ENCODE measurements around the gene UQCRQ. TPM values are rescaled to one million over a fixed set of nuclear protein-coding genes. Genes with fewer than 3 reads are reported as not detected.

The UQCRQ gene
- total and polyA plus RNA-seq, 12 donors: 141 to 807 (median 522) TPM

DNA sequence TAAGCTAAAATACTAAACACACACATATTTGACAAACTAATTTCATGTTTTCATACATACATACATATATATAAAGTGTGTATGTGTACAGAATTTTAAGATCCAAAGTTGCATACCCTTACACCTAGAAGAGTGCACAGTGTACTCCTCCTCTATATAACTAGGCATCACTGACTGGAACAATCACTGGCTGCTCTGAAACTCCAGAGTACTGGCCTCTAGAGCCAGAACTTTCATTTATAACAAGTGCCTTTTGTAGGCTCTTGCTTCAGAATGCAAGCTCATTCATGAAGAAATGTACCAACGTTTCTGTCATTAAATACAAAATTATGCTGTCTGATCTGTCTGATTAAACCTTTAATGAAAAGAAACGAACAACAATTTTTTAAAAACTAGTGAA is 11.0 kb downstream of the UQCRQ start:
- no peak overlapping the region for H3K27ac ChIP-seq
- peaks cover 0 to 64% of the 10 kb centered on the region in 2 donors for H3K36me3 ChIP-seq (replicated peaks in 1 of 2)
- H3K4me1 ChIP-seq (replicated peaks in 1 of 2): no peaks in the 10 kb centered on the region
- 70 to 77% (median 75%) methylated on average over 2 of the region's 2 CpGs for WGBS, 4 donors
- no peaks in the 10 kb centered on the region for H3K9me3 ChIP-seq (replicated peaks in 1 of 3)
- DNase-seq: no peak
- no peak for TF ChIP-seq CTCF (IDR thresholded peaks at IDR 0.05)
- intact Hi-C loops (cut with DNase I): no loop called here
- no peaks in the 10 kb centered on the region for H3K27me3 ChIP-seq
- H3K4me3 ChIP-seq: no peak overlapping the region

DNA sequence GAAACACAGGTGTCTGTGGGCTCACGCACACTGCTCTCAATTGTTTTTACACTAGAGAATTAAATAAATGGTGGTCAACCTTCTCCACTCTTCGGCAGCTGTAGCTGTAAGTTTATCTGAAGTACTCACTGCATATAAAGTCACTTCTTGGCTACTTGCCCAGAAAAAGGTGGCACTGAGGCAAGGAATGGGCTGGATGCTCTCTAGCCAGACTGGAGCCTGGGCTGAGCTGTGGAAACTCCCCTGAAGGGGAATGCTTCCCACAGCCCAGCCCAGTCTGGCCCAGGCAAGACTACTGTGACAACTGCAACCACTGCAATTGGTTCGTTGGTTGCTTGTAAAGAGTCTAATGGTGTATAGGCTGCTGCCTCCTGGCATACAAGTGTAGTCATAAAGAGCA is 11.5 kb downstream of the UQCRQ start:
- H3K27ac ChIP-seq: no peak overlapping the region

DNA sequence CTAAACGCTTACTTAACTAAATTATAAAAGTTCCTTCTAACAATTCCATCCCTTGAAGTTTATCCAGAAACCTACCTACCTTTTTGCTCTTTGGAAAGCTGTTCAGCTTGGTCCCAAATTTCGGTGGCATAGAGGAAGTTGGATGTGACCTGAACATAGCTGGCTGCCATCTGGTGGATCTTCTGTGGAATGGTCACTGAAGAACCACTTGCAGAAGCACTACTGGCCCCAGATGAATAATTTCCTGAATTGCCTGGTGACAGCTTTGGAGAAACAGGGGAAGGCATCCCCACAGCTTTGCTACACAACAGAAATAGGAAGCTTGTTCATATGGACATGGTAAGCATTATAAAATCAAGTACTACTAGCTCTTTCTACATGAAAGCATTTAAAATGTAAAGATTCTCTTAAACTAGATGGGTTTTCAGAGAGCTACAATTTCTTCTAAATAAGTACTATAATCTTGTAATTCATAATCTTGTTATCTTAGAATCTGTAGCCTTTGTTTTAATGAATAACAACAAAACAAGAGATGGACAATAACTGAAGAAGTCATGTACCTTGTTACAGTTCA is 16.9 kb downstream of the UQCRQ start:
- peaks cover 0 to 90% of the 10 kb centered on the region in 2 donors for H3K36me3 ChIP-seq (replicated peaks in 1 of 2)
- H3K27ac ChIP-seq: peak overlapping the region in 1 of 5 donors; percentile 9
- peaks cover 0 to 13% of the 10 kb centered on the region in 2 donors for H3K4me1 ChIP-seq (replicated peaks in 1 of 2)
- TF ChIP-seq POLR2A (IDR thresholded peaks at IDR 0.05) (no peak), CTCF (IDR thresholded peaks at IDR 0.05) (peak; percentile 36 to 72 (median 64))
- H3K9me3 ChIP-seq (replicated peaks in 1 of 3): no peaks in the 10 kb centered on the region
- H3K4me3 ChIP-seq: no peak overlapping the region
- DNase-seq: peak; percentile 40 to 81 (median 69)
- 24 to 33% (median 26%) methylated on average over 2 of the region's 2 CpGs for WGBS, 4 donors
- intact Hi-C loops (cut with DNase I): no loop called here
- no peaks in the 10 kb centered on the region for H3K27me3 ChIP-seq

More for the DNA sequence above, 11.5 kb downstream of the UQCRQ start:
- WGBS, 4 donors: 71 to 79% (median 72%) methylated on average over 3 of the region's 3 CpGs
- Histone ChIP-seq H3K4me1 (replicated peaks in 1 of 2) (no peaks in the 10 kb centered on the region), H3K36me3 (replicated peaks in 1 of 2) (peaks cover 0 to 68% of the 10 kb centered on the region in 2 donors), H3K9me3 (replicated peaks in 1 of 3) (no peaks in the 10 kb centered on the region), H3K27me3 (no peaks in the 10 kb centered on the region), H3K4me3 (no peak overlapping the region)
- intact Hi-C loops (cut with DNase I): no loop called here
- peak in 1 of 7 donors; percentile 33 for DNase-seq
- TF ChIP-seq POLR2A (IDR thresholded peaks at IDR 0.05): no peak
- no peak for TF ChIP-seq CTCF (IDR thresholded peaks at IDR 0.05)

DNA sequence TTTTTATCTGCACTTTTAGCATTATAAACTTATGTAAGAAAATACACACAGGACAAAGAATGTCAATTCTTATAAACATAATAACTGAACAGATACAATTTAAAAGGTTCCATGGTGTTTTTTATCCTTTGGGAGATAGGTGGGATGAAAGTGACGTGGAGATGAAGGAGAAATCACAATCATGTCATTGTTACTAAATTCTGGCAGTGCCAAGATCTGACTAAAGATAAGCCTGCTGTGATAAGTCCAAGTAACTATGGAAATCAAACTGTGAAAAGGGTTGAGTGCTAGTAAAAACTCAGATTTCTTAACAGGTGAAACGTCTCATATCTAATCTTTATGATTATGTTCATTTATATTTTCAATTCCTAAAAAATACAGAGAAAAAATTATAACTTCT is 18.1 kb downstream of the UQCRQ start:
- no peaks in the 10 kb centered on the region for H3K9me3 ChIP-seq (replicated peaks in 1 of 3)
- no peak for TF ChIP-seq POLR2A (IDR thresholded peaks at IDR 0.05)
- no peak for TF ChIP-seq CTCF (IDR thresholded peaks at IDR 0.05)
- no peak for DNase-seq
- H3K4me3 ChIP-seq: no peak overlapping the region
- no peaks in the 10 kb centered on the region for H3K27me3 ChIP-seq
- intact Hi-C loops (cut with DNase I): no loop called here
- H3K36me3 ChIP-seq (replicated peaks in 1 of 2): peaks cover 0 to 94% of the 10 kb centered on the region in 2 donors
- WGBS, 4 donors: 42 to 52% (median 50%) methylated on average over 2 of the region's 2 CpGs
- peaks cover 0 to 13% of the 10 kb centered on the region in 2 donors for H3K4me1 ChIP-seq (replicated peaks in 1 of 2)
- no peak overlapping the region for H3K27ac ChIP-seq

All from adrenal gland (tissue), 12 donors.